GM18873 (cell line): Measurements from ENCODE around the gene KCNQ1.

ENCODE experiments used
- ATAC-seq: cut with Tn5 transposase; IDR thresholded peaks from one replicate; pipeline ENCODE4 v1.9.1; 2021; ENCODE audit warnings: mild to moderate bottlenecking, moderate library complexity, moderate number of reproducible peaks; ENCODE audit not compliant: unreplicated experiment, low FRiP score

KCNQ1 gene

GRCh38 chr11:2690596-2691354, 246.0 kb downstream of the KCNQ1 start:
- no peak for ATAC-seq

DNA sequence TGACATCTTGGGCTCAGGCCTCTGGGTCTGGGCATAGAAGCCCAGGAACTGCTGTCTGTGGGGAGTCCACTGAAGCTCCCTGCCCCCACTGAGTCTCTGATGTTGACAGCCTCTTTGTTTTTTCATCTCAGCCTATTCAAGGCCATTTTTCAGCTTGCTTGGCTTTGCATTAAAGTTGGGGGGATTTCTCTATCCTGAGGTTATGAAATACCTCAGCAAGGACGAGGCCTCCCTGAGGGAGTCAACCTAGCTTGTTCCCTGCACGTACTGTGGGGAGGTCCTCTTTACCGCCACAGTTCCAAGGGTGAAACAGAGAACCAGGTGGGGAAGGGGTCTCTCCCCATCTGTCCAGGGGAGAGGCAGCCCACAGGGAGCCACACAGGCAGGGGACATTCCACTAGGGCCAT, 246.6 kb downstream of the KCNQ1 start:
- ATAC-seq, result no peak

DNA sequence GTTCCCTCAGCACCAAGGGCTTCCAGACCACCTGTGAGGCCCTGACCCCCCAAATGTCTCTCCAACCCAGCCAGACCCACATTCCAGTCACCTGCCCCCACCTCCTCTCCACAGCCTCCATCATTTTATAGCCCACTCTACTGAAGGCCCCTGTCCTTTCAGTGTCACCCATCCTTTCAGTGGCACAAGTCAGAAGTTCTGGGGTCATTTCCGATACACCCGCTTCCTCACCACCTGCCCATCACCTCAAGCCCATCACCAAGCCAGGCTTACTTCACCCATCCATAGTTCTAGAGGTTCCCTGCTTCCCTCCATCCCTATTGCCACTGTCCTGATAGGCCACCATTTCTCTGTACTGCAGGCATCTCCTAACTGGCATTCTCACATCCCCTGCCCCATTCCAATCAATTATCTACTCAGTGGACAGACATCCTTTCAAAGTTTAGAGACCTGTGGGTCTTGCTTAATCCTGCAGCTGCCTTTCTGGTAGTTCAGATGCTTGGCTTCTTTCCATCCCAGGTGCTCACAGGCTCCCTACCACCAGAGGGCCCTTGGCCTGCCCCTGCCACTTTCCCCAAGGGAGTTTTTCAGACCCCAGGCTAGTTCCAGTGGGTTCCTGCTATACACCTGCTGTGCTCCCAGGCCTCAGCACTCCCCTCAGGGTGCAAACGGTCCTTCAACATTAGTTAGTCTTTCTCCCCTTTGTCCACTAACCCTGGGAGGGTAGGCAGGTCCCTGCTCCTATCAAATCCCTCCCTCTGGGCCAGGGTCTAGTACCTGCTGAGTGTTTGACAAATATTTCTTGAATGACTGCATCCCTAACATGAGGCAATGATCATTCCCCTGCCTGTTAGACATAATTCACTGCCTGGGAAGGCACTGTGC, 247.4 kb downstream of the KCNQ1 start:
- ATAC-seq, result no peak

- no peak for ATAC-seq
Observed at GRCh38 chr11:2693271-2694261, 248.8 kb downstream of the KCNQ1 start.

DNA sequence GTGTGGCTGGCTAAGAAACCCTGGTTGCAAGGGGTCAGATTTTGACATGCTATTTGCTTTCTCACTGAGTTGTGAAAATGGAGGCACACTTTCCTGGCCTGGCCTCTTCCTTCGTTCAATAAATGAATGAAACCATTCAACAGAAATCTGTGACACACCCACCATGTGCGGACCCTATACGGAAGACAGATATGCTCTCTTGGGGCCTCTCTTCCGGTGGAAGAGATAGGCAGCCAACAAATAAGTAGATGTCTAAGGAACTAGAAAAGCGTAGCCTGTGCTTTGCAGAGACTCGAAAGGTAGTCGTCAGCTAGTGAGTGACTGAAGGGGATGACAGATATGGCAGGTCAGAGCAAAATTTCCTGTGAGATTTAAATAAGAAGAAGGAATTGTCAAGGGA, 249.7 kb downstream of the KCNQ1 start:
- ATAC-seq, result no peak

DNA sequence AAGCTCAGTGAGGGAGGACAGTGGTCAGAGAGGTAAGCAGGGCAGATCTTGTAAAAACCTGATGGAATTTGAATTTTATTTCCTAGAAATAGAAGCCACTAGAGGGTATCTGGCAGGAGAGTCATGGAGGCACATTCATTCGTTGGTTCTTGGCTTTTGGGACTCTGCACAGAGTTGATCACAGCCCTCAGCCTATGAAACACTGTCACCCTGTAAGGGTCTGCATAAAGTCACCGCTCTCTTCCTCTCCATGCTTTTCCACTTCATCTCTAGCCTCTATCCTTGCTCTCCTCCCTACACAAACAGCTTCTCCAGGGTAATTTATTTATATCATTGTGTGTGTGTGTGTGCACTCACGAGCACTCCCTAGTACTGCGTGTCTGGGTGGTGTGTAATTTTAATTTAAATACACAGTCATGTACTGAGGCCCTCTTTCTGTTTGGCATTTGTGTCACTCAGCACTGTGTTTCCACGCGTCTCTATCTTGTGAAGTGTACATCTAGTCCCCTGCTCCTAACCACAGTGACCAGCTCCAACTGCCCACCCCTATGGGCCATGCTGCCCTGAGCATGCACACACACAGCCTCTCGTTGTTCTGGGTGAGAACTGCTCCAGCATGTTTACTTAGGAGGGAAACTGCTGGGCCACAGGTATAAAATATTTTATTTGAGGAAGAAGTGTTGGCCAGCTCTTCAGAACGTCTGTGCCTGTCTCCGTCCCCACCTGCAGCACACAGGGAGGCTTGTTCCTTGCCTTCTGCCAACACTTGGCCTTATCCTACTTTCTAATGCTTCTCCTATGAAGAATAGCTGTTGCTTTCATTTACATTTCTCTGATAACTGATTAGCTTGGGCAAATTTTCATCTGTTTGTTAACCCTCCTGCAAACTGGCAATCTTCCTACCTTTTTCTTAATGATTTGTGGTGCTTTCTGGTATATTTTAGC, 250.5 kb downstream of the KCNQ1 start:
- ATAC-seq, result no peak

DNA sequence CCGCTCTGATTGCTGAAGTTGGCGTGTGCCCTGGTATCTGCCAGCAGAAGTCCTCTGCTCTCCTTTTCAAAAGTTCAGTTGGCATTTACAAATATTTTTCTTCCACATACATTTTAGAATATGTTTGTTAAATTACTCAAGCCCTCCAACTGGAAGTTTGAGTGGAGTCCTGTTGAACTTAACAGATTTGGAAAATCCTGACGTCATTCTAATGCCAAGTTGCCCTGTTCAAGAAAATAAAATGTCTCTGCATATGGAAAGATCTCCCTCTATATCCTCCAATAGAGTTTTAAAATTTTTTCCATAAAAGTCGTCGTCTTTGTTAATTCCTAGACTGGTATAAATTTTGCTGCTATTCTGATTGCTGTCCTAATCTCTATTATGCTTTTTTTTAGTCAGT, 251.6 kb downstream of the KCNQ1 start:
- no peak for ATAC-seq

DNA sequence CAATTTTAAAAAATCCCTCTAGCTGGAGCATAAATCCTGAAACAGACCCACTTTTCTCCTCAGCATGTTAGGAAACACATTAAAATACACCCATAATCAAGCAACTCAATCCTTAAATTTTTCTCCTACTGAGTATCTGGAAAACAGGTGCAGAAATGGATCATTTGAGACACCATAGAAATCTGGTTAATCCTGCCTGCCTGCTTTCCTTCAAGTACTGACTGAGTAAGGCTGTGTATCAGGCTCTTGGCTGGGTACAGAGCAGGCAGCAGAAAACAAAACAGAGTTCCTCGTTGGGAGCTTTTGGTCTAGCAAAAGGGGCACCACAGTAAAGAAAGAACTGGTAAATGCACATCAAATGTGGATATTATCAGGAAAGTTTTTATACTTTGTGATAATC, 253.1 kb downstream of the KCNQ1 start:
- ATAC-seq, result no peak

DNA sequence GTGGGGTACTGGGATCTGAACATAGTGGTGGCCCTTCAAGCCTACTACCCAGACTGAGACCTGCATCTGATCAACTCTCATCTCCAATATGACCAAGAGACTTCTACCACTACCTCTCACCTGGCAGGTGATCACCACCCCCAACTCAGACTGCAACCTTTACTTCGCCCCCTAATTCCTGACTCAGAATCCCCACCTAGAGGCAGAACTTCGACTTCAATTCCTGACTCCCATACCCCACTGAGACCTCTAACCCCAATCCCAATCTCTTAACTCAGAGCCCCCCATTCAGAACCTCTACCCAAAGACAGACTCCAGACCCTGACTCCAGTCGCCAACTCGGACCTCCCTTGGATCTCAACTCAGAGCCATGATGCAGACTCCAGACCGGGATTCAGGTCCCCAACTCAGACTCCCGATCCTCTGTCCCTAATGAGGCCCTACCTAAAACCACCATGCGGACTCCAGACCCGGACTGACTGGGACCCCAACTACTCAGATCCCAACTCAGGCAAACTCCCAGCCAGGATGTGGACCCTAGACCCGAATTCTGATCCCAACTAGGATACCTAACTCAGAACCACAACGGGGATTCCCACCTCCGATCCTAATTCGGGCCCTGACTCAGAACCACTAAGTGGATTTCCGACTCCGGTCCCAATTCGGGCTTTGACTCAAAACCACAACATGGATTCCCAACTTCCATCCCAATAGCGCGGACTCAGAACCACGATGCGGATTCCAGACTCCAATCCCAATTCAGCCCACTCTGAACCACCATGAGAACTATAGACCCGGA, 253.8 kb downstream of the KCNQ1 start:
- ATAC-seq, result no peak

GRCh38 chr11:2699185-2699530, 254.3 kb downstream of the KCNQ1 start:
- ATAC-seq, result no peak

- peak; percentile 87 for ATAC-seq
Observed at GRCh38 chr11:2699531-2700414, 255.0 kb downstream of the KCNQ1 start, which contains the start of gene KCNQ1OT1. KCNQ1OT1 (minus strand) TSS chr11:2699994.

- ATAC-seq, result peak; percentile 18
Observed at GRCh38 chr11:2700415-2701211, 255.8 kb downstream of the KCNQ1 start.

DNA sequence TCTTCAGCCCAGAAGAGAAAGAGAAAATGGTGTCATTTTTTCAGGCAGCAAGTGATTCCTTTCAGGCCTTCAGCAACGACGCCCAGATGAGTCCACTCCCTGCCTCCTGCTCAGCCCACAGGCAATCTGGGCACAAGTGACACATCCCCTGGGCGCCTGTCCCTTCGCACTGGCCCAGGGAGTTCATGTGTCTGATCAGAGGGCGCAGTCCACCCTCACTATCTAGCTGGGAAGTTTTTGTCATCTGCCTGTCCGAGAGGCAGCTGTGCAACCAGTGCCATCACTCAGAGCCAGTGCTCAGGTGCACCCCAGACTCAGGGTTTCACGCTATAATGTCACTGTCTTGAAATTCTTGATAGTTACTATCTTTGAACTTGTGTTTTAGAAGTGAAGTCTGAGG, 256.4 kb downstream of the KCNQ1 start:
- ATAC-seq, result no peak

DNA sequence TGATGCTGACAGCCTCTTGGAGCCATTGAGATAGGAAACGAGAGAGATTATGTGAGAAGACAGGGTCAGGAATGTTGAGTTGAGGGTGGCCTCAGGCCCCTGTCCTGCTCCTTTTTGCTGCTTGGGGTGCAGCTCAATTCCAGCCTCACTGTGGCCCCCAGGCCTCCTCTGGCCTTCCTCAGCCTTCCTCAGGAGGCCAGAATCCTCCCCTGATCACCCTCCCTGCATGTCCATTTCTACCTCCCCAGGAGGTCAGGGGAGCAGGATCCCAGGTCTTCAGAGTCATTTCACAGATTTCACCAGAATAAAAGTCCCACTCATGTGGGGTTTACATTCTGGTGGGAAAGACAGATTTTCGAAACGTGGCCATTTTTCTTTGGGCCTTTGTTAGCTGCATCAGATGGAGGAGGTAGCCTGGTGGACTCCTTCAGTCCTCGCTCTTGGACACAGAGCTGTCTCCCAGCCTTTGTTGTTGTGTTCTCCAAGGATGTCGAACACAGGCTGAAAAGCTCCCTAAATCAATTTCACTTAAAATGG, 257.2 kb downstream of the KCNQ1 start:
- ATAC-seq, result no peak

GRCh38 chr11:2702771-2703362, 258.1 kb downstream of the KCNQ1 start:
- no peak for ATAC-seq
